GM19043 (cell line): ENCODE data around the gene RAET1E.
"Not testable (repeated sequence)": the region's sequence is repeated elsewhere in the genome, so short reads cannot be mapped to it uniquely, and the experiment has no call there.

ENCODE experiments used
- ATAC-seq: cut with Tn5 transposase; IDR thresholded peaks from one replicate; pipeline ENCODE4 v1.9.1; 2021; ENCODE audit warnings: low read depth; ENCODE audit not compliant: unreplicated experiment

The RAET1E gene

DNA sequence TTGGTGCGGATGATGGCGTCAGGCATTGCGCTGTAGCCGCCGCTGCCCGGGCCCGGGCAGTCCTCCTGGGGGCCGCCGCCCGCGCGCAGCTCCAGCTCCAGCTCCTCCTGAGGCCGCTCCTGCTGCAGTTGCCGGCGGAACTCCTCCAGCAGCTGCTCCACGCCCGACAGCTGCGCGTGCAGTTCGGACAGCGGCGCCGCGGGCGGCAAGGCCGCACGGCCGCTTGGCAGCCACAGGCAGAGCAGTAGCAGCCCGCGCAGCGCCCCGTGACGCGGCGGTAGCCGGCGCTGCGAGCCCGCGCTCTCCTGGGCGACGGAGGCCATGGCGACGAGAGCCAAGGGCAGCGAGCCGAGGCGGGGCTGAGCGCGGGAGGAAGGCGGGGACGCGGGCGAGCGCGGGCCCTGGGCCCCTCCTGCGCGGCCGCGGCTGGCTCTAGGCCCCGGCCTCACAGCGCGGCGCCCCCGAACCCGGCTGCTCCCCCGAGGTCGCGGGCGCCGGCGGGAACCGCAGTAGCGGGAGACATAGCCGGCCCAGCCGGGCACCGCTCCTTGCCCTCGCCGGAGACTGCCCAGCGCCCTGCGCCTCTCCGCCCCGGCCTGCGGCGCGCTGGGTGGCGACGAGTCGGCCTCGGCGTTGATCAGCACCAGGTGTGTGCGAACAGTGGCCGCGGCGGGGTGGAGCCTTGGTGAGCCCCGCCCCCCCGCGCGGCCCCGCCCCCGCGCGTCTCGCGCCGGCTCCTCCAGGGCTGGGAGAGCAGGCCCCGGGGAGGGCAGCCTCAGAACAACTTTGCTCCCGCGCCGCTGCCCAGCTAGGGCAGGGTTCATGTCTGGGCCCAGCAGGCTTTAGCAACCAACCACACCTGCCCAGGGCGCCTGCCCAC lies 34.0 kb downstream of the RAET1E start, which contains the start of gene LRP11:
Gene LRP11, minus strand, starts transcription at position 662 of the 880 bp plus-strand sequence. Its CDS starts 339 bp downstream, at position 323.
- peak; percentile 77 for ATAC-seq

DNA sequence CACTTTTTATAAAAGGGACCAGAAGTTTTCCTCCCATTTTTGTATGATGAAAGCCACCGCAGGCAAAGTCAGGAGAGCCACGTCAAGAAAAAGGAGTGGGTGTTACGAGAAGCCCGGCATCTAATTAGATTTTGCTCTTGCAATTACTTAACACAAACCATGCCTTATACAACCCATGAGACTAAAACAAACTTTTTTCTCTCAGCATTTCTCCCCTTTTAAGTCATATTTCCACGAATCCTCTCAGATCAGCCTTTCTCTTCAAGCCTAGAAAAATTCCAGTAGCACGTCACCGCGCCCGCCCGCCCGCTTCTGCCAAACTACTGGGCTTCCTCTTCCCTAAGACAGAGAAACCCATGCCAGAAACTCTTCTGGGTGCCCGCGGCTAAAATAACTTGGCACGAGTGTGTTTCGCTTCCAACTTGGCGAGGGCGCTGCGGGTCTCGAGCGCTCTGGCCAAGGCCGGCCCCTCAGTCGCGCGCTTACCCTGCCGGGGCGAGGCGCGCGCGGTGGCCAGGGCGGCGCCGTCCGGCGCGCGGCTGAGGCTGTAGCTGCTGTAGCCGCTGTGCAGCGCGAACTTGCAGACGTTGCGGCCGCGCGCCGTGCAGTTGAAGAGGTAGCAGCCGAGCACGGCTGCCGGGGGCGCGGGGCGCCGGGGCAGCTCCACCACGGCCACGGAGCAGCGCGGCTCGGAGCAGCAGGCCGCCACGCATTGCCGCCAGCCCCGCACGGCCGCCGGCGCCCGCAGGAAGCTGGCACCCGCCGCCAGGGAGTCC lies 34.8 kb downstream of the RAET1E start:
- ATAC-seq = peak; percentile 36

DNA sequence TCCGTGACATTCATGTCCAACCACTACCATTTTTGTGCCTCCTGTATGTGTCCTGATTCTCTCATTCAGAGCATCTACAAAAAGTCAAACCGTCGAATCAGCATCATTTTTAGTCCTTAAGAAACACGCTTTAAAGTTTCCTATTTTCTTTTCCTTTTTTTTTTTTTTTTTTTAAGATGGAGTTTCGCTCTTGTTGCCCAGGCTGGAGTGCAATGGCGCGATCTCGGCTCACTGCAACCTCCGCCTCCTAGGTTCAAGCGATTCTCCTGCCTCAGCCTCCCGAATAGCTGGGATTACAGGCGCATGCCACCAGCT lies 35.5 kb downstream of the RAET1E start:
- not testable (repeated sequence) for ATAC-seq

DNA sequence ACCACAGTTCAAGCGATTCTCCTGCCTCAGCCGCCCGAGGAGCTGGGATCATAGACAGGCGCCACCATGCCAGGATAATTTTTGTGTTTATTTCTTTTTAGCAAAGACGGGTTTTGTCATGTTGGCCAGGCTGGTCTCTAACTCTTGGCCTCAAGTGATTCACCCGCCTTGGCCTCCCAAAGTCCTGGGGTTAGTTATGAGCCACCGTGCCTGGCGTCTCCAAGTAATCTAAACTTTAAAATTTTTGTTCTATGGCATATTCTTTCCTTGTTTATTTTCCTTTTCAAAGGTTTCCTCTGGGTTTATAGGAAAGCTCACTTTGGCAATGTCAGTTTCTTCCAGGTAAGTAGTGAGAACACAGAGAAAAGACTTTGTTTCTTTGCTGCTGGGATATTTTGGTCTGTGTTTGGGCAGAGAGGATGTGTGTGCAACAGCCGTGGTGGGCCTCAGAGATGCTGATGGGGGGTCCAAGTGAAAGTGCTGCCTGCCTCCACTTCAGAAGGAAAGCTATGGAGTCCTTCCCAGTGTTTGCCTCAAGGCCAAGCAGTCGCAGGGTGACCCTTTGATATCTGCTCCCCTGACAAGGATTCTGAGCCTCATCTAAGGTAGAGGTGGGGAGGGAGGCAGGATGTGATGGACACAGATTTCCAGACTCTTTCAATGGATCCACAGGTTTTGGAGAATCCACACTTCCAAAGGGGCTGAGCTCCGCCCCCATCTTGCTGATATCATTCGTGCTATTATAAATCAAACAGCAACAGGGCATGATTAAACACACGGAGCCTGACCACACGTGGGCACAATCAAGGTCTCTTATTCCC lies 36.1 kb downstream of the RAET1E start:
- ATAC-seq = no peak

DNA sequence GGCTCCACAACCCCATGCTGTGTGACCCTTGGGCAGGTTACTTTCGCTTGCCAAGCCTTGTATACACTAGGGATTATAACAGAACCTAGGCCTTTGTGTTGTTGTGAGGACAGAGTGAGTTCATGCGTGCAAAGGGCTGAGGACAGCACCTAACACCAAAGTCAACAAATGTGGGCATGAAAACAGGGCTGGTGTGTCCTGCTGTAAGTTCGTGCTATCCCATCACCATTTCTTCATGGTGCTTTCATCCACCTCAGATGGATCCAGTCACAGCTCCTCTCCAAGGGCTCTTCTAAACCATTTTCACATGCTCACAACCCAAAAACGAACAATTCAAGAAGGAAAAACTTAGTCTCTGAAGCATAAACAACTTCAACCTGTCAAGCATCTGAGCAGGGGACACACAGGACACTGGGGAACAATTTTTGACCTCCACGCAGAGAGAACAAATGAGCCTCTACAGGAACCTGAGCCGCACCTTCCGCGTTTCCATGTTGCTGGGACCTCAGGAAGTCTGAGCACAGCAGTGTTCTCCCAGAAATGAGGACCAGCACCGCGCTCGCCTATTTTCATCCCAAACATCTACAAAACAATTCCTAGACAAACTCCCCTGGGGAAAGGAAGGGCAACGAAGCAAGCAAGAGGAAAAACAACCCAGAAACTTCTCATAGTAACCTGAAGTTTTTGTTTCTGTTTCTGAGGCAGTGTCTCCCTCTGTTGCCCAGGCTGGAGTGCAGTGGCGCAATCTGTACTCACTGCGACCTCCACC lies 36.9 kb downstream of the RAET1E start:
- ATAC-seq = no peak

DNA sequence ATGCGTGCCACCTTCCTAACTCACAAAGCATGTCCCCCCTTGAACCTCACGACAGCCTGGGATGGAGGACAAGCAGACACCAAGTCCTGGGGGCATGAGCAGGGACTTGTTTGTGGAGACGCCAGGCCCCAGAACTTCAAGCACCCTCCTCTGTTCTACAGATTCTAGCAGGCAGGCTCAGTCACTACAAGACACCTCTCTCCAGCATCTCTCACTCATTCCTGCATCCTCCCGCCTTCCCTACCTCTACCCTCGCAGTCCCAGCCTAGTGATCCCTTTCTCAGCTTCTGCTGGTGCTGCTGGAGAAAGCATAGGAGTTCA lies 37.4 kb downstream of the RAET1E start:
- ATAC-seq = no peak

DNA sequence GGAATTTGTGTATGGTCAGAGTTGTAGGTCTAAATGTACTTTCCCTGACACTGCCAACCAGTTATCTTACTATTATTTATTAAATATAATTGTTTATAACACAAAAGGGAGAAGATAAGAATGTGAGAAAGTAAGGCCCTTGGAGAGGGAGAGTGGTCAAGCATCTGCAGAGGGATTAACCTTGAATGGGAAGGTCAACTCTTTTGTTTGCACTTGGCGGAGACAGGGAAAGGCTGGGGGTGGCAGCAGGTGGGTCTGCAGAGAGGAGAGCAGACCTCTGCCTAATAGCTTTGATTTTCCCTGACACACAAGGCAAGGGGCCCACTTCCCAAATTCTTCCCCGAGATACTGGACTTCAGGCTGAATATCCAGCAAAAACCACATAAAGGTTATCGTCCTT lies 38.0 kb downstream of the RAET1E start:
- no peak for ATAC-seq

DNA sequence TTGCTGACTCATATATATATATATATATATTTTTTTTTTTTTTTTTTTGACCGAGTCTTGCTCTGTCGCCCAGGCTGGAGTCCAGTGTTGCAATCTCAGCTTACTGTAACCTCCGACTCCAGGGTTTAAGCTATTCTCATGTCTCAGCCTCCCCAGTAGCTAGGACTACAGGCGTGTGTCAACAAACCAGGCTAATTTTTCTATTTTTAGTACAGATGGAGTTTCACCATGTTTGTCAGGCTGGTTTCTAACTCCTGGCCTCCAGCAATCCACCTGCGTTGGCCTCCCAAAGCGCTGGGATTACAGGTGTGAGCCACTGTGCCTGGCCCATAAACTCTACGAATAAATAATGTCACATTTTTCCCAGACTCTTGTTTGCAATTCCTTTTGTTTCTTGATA lies 38.5 kb downstream of the RAET1E start:
- ATAC-seq = no peak

DNA sequence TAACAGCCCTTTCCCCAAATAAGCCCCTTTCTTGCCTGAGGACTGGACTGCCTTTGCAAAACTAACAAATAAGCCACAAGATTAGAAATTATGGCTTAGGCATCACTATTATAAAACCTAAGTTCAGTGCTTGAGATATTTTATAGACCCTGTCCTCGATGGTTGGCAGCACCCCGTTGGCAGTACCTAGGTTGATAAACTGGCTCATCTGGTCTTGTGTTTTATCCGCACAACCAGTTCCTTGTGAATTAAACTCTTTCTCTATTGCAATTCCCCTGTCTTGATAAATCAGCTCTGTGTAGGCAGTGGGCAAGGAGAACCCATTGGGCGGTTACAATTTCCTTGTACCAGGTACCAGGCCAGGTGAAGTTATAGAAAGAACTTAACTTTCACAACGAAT lies 40.4 kb downstream of the RAET1E start:
- ATAC-seq = no peak

DNA sequence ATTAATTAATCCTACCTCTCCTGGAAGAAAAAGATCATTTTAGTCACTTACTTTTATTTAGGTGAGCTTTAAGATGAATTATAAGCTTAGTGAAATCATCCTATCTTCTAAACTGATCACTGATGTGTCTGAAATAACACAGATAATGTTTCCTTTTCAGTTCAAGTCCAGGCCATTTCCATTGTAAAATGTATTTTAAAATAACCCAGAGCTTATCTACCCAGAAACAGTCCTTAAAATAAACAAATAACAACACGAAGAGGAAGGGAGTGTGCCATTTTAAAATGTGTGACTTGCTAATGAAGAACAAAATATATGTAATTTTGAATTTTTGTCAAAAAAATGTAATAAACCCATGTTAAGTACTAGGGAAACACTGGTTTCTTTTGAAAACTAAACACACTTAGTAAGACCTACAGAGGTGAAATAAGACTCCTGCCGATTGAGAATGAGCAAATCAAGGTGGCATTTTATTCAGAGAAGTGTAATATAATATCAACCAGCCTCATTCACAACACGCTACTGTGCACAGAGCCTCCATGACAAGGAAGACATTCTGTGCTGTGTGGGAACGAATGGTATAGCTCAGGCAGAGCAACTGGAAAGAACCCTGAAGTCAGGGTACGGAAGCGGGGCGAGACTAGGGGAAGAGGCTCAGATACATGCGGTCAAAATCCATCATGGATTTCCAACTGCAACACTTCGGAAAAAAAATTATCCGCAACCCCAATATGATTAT lies 41.5 kb downstream of the RAET1E start:
- ATAC-seq = no peak

DNA sequence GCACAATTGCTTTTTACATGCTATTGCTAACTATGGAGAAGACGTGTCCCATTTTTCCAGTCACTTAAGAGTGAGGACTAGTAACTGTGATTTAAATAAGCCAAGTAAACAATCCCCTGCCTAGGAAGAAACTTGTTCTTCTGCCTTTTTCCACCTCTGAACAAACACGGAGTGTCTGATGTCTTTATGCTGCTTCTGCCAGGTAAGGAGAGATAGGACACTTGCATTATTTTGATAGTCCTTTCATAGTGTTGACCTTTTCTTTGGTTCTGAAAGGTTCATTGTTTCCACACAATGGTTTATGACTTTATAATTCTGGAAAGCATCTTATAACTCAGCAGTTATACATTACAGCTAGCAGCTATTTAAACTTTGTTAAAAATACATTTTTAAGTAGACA lies 42.2 kb downstream of the RAET1E start:
- ATAC-seq = no peak

DNA sequence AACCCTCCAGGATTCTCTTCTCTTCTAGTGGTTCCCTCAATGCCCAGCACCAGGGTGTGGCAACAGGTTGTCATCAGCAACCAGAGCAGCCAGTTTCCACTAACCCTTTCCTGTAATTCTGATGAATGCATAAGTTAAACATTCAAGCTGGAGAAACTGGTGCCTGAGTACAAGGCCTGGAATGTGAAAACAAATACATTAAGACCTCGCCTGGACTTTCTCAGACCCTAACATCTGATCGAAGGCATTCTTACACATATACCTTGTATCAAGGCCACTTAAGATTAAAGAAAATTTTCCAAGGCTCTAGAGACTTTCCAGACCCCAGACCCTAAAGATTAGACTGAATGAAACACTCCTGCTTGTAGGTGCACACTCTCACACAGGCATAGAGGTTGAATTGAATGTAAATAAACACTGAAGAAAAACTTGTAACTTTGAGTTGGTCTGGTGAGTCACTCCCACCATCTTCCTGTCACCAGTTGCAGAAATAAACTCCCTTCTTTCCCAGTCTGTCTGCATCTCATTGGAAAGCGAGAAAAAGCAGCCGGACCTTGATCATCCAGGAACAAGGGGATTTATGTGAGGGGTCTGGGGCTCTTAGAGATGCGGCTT lies 42.8 kb downstream of the RAET1E start:
- ATAC-seq = no peak

DNA sequence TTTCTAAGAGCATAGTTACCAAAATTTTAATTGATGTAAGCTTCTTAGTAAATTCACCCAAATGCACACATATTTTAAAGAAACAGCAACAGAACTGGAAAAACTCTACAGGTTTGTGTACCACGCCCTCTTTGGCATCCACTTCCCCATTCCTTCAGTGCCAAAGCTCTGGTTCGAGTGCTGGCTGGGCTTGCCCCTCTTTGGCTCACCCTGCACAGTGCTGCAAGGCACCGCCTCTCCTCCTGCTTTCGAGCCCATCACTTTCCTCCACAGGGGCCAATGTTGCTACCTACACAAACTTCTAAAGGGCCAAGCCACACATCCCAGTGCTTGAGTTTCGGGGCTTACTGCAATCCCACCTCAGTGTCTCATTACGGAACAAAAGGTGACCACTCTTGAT lies 43.4 kb downstream of the RAET1E start:
- ATAC-seq = no peak

DNA sequence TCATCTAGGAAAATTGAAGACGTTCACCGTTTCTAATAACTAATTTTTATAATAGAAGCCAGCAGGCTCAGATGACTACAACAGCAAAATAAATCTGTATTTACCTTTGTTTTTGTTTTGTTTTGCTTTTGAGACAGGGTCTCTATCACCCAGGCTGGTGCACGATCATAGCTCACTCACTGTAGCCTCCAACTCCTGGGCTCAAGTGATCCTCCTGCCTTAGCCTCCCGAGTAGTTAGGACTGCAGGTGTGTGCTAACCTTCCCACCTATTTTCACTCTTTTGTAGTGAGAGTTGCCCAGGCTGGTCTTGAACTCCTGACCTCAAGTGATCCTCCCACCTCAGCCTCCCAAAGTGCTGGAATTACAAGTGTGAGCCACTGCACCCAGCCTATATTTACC lies 43.9 kb downstream of the RAET1E start:
- not testable (repeated sequence) for ATAC-seq

DNA sequence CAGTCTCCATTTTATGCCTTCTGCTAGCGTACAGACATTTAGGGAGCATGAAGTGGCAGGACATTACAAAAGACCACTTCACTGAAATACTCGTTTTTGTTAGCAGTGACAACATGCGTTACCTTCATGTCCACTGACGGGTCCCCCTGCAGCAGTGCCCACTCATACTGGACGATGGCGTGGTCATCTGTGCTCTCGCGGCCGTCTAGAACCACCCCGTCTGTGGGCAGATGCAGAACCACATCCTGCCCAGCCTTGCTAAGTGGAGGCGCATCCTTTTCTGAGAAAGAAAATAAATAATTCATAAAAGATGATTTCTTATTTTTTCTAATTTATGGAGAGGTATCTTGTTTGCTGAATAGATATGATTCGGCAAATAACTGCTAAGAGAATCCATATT lies 45.0 kb downstream of the RAET1E start:
- no peak for ATAC-seq

DNA sequence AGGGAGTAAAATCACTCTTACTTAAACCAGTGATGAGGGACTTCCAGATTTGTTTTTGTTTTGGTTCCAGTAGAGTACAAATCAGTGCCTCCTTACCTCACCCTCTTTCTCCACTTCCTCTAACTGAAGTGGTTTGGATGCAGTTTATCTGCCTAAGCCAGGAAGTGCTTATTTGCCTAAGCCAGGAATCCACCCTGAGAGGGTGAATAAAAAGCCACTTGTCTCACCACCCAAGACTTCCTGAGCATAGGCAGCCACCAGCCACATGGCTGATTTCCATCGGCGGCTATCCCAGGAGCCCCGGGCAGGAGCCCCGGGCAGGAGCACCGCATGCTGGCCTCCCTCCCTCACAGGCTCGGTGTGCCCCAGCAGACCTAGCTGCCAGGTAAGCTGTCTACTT lies 45.7 kb downstream of the RAET1E start:
- ATAC-seq = no peak

DNA sequence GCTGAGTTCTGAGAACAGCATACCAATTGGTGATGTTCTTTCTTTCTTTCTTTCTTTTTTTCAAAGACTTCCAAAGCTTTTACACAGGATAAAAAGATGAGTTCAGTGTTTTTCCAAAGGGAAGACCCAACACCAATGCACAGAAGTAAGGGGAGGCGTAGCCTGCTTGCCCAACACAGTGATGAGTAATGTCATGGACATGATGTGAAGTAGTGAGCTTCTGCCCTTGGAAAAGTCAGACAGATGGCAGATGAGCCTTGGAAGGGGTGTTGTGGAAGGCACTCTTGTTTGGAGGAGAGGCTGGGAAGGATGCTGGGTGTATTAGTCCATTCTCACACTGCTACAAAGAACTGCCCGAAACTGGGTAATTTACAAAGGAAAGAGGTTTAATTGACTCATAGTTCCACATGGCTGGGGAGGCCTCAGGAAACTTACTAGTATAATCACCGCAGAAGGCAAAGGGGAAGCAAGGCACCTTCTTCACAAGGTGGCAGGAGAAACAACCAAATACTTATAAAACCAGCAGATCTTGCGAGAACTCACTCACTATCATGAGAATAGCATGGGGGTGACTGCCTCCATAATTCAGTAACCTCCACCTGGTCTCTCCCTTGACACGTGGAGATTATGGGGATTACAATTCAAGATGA lies 46.3 kb downstream of the RAET1E start:
- no peak for ATAC-seq

DNA sequence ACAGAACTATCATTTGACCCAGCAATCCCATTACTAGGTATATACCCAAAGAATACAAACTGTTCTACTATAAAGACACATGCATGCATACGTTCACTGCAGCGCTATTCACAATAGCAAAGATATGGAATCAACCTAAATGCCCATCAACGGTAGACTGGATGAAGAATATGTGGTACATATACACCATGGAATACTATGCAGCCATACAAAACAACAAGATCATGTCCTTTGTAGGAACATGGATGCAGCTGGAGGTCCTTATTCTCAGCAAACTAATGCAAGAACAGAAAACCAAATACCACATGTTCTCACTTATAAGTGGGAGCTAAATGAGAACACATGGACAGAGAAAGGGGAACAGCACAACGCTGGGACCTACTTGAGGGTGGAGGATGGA lies 49.6 kb downstream of the RAET1E start:
- ATAC-seq = not testable (repeated sequence)
